HG02852 (cell line): ENCODE results near the gene MED16.
"Not testable (repeated sequence)": the region's sequence is repeated elsewhere in the genome, so short reads cannot be mapped to it uniquely, and the experiment has no call there.

Experiments
- ATAC-seq: cut with Tn5 transposase; IDR thresholded peaks from one replicate; pipeline ENCODE4 v1.9.1; 2021; ENCODE audit warnings: mild to moderate bottlenecking, moderate library complexity; ENCODE audit not compliant: unreplicated experiment

MED16 gene

DNA sequence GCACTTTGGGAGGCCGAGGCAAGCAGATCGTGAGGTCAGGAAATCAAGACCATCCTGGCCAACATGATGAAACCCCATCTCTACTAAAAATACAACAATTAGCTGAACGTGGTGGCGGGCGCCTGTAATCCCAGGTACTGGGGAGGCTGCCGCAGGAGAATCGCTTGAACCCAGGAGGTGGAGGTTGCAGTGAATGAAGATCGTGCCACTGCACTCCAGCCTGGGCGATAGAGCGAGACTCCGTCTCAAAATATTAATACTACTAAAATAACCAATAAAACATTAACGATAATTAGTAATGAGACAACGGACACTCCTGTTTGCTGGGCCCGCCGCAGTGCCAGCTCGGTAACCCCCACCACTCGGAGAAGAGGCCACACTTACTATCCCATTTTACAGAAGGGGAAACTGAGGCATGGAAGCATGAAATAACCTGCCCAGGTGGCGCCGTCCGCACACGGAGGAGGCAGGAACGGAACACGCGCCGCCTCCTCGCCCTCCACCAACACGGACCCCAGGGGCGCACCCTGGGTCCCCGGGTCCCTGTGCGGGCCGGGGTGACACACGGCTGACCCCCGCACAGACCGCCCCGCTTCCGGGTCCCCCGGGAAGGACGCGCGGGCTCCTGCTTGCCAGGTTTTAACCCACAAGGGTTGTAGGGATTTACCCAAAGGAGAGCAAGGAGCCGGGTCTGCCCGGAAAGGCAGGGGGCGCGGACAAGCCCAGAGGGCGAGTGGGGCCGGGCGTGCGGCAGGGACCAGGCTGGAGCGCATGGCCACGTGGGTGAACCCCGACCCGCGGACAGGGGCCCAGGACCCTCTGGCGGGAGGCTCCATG, 18.4 kb upstream of the MED16 start:
- no peak for ATAC-seq

DNA sequence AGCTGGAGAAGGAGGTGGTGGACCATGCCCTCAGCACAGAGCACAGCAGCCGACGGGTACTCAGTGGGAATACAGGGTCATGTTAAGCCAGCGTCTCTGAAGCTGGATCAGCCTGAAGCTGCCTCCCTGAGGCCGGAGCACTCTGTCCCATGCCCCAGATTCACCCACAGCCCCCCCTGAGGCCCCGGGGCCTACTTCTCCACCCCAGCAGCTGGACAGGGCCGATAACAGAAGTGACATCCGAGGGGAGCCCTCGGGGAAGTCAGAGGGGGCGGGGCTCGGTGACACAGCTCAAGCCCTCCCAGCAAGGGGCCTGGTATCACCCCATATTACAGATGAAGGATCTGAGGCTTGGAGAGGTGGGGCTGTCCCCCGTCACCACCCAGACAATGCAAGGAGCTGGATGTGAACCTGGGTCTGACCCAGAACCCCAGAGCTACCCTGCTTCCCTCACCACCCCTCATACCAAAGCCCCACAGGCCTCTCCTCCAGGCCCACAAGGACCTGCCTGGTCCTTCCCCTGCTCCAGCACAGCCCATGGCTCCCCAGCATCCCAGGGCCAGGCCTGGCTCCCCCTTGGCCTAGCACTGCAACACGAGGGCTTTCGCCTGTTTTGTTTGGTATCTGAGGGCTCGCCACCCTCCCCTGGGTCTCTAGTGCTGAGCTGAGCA, 14.3 kb upstream of the MED16 start:
- ATAC-seq, result no peak

DNA sequence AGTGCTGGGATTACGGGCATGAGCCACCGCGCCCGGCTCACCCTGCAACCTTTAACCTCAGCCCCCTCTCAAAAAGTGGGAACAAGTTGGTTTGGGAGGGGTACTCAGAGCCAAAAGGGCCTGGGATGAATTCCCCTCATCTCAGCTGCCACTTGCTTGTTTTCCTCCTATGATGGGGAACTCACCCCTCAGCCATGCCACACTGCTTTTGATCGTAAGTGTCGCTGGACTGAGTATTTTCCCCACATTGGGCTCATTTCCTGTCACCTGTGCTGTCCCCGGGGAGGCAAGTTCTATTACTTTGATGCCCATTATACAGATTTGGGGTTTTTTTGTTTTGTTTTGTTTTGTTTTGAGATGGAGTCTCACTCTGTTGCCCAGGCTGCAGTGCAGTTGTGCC, 13.5 kb upstream of the MED16 start:
- ATAC-seq, result no peak

DNA sequence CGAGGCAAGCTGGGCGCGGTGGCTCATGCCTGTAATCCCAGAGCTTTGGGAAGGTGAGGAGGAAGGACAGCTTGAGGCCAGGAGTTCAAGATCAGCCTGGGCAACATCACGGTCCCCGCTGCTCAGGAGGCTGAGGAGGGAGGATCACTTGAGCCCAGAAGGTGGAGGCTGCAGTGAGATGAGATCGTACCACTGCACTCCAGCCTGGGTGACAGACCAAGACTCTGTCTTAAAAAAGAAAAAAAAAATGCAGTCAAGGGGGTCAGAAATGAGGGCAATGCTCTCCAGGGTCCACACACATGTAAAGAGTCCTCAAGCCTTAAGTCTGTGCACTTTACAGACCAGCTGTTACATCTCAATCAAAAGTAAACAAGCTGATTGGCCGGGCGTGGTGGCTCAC, 11.6 kb upstream of the MED16 start:
- no peak for ATAC-seq

DNA sequence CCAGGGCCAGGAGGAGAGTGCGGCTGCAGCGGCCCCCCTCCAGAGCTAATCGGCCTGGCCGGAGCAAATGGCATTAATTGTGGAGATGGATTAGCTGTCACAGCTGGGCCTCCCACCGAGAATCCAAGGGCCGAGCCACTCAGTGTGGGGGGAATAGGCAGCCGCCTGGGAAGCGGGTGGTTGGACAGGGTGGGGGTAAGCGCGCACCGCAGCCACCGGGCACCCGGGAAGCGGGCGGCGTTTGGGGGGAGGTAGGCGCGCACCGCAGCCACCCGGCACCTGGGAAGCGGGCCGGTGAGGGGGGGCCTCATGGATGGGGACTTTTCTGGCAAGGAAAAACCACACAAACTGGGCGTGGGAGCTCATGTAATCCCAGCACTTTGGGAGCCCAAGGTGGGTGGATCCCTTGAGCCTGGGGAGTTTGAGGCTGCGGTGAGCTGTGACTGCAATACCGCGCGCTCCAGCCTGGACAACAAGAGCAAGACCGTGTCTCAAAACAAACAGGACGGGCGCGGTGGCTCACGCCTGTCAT, 10.3 kb upstream of the MED16 start:
- ATAC-seq, result no peak

DNA sequence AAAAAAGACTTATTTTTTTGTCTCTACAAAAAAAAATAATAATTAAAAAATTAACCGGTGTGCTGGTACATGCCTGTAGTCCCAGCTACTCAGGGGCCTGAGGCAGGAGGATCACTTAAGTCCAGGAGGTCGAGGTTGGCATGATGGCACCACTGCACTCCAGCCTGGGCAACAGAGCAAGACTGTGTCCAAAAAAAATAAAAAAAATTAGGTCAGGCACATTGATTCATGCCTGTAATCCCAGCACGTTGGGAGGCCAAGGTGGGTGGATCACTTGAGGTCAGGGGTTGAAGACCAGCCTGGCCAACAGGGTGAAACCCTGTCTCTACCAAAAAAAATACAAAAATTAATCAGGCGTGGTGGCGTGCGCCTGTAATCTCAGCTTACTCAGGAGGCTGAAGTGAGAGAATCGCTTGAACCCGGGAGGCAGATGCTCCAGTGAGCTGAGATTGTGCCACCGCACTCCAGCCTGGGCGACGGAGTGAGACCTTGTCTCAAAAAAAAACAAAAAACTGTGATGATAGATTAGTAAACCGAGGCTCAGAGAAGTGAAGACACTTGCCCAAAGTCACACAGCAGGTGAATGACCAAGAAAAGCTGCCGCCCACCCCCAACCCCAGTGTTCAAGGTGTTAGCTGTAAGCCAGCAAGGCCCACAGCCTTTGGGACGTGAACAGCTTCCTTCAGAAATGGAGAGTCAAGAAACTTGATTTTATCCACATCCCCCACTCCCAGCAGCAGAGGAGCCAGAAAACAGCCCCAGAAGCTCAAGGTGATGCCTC, 9.6 kb upstream of the MED16 start:
- no peak for ATAC-seq

DNA sequence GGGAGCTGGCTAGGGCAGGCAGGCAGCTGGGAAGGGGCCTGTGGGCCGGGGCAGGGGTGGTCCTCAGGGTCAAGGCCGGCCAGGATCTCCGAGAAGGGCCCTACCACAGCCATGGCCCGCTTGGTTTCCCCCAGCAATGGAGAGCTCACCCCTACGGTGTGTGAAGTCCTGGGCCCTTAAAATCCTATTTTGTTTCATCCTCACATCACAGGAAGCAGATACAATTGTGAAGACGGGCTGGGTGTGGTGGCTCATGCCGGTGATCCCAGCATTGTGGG, 9.0 kb upstream of the MED16 start:
- ATAC-seq, result no peak

DNA sequence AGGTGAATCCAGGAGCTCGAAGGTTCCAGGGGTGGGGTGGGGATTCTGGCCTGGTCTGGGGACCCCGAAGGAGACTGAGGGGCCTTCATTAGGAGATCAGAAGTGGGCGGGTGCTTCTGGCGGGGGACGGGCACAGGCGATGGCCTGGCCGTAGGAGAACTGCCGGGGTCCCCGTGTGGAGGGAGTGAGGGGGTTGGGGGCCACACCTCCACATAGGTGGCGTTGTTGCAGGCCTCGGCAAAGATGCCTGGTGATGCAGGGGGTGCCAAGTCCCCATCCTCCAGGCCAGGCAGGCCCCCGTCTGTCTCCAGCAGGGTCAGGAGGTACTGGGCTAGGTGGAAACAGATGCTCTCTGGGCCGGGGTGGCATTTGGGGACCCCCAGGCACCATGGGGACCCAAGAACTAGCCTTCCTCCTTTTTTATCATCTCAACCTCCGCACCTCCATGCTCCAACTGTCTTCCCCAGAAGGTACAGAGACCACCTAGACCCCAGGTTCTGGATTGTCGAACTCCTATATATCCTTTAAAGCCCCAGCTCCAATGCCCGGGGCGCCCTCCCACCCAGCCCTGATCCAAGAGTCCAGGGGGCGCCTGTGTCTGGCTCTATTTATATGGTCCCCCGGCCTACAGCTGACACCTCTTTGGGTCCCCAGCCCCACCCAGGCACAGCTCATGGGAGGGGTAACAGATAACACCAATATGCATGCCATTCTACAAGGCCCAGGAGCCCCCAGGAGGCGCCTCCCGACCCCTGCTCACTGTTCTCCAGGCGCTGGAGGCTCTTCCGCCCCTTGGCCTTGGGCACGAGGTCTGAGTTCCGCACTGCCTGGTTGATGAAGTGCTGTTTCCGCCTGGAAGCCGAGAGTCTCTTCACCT, 8.5 kb upstream of the MED16 start:
- ATAC-seq, result no peak

DNA sequence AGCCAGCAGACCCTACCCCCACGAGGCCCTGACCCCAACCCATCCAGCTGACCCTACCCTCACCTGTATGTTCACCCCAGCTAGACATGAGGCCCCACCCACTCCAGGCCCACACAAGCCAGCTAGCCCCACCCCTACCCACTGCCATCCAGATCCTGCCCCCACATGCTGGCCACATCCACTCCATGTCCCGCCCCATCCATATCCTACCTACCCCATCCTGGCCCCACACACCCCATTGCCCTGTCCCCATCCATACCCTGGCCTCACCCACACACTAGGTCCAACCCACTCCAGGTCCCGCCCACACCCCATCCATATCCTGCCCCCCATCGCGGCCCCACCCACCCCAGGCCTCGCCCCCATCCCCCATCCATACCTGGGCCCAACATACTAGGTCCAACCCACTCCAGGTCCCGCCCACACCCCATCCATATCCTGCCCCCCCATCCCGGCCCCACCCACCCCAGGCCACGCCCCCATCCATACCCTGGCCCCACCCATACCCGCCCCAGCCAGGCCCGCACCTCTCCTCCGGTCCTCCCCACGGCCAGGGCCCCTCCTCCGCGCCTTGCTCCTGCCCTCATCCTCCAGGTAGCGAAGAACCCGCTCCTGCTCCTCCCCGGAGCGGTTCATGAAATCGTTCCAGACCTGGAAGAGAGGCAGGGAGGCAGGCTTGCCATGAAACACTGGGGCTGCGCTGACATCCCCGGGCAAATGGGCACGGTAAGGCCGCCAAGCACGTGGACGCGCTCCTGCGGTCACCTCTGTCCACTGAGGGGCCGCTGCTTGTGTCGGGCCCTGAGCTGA, 7.5 kb upstream of the MED16 start:
- ATAC-seq, result no peak

DNA sequence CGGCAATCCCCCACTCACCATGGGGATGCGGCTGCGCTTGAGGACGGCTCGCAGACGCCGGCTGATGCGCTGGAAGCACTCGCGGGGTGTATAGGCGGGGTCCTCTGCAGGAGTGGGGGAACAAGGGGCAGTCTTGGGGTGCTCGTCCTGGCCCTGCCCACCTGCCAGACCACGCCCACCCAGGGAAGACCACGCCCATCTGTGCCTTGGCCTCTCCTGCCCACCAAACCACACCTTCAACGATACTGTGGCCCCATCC, 7.0 kb upstream of the MED16 start:
- ATAC-seq, result no peak

DNA sequence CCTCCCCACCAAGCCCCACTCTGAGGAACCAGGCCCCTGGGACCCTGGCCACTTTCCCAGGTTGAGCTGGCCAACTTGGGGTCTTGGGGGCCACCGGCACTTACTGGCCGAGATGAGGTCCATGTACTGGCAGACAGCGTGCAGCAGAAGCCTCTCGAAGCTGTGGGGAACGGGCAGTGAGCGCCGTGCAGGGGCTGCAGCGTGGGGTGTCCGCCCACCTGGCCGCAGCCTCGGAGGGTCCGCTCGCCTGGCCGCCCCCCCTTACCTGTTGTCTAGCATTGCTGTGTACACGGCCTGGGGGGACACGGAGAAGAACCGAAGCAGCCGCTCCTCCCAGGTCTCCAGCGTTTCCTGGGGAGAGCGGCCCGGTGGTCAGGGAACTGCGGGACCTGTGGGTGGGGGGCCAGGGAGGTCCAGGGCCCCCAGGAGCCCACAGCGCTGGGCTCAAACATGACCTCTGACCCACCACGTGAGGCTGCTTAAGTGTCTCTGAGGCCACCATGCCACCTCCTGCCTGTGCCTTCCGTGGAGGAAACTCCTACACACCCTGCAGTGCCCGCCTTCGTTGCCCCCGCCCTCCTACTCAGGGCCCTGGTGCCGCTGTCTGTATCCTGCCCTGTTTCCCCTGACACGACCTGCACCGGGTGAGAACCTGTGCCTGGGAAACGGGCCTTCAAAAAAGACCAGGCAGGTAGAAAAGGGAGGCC, 6.5 kb upstream of the MED16 start:
- no peak for ATAC-seq

DNA sequence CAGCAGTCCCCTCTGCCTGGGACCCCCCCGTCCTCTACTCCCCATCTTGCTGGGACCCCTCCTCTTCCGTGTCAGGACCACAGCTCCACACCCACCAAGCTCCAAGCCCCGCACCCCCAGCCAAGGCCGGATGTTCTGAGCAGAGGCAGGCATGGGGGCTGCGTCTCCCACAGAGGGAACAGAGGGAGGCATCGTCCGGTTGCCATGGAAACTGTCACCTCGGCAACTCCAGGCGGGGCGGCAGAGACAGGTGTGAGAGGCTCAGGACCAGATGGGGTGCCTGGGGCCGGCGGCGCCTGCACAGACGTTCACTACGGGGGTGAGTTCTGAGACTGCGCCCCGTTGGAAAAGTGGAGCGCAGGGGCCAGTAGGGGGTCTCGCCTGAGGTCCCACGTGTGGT, 5.7 kb upstream of the MED16 start:
- no peak for ATAC-seq

DNA sequence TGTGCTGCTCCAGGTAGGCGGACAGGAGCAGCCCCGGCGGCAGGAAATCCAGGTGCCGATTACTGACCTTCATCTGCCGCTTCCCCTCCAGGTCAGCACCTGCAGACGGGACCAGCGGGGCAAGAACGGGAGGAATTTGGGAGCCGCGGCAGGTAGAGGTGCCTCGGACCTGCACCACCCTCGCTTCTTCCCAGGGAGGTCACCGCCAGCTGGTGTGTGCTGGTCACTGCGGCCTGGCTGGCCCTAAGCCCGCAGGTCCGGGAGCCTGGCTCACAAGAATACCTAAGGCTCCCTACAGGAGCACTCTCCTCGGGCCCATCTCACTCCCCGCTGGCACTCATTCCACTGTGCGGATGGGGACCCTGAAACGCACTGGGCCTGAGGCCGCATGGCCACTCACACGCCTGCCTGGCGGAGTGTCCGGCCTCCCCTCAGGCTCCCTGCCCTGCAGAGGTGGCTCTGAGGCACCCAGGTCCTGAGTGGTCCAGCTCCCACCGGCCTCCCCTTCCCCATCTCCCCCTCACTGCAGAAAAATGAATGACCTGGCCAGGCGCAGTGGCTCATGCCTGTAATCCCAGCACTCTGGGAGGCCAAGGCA, 4.6 kb upstream of the MED16 start:
- no peak for ATAC-seq

DNA sequence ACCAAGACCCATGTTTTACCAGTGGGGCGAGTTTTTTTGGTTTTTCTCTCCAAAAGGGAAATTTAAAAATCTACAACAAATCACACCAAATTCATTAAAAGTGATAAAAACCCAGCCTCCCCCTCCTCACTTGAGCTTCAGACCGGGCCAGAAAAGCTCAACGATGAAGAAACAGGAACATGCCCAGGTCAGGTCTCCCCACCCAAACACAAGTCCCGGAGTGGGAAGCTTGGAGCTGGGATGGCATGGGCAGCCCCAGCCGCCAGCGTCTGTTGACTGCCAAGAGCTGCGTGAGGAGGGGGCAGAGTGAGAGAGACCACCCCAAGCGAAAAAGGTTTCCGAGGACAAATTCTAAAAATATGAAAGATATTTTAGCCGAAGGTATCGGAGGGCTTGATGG, 4.0 kb upstream of the MED16 start:
- no peak for ATAC-seq

DNA sequence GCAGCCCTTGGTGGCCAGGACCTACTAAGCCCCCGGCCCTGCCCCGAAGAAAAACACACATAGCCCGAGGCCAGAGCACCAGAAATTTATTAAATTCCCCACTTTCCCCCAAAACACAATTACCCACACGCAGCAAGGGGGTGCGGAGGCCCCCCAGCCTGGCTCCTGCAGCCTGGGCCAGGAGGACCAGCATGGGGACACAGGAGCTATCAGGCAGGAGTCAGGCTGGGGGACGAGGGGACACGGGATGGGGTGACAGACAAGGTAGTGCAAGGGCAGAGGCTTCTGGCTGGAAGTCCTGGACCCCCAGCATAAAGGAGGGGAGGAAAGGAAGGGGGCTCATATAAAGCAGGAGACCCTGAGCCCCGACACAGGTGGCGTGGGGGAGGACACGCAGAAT, 3.4 kb upstream of the MED16 start:
- ATAC-seq, result no peak

DNA sequence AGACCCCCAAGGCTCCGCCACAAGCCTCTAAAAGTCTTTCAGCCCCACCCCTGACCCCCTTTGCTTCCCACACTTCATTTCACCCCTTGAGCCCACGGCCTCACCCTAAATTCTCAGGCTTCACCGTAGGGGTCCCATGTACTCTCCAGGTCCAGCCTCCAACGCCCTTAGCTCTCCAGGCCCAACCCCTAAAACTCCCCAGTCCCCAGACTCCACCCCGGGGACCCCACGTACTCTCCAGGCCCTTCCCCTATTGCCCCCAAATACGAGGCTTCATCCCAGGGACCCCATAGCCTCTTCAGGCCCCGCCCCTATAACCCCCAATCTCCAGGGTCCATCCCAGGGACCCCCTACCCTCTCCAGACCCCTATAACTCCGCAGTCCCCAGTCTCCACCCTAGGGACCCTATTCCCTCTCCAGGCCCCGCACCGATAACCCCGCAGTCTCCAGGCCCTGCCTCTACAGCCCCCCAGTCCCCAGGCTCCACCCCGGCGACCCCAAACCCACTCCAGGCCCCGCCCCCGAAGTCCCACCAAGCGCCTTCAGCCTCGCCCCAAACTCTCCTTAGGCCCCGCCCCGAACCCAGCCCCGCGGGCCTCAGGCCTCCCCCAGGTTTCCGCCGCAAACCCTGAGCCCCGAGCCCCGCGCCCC, 619 bp downstream of the MED16 start:
- ATAC-seq, result peak; percentile 19

DNA sequence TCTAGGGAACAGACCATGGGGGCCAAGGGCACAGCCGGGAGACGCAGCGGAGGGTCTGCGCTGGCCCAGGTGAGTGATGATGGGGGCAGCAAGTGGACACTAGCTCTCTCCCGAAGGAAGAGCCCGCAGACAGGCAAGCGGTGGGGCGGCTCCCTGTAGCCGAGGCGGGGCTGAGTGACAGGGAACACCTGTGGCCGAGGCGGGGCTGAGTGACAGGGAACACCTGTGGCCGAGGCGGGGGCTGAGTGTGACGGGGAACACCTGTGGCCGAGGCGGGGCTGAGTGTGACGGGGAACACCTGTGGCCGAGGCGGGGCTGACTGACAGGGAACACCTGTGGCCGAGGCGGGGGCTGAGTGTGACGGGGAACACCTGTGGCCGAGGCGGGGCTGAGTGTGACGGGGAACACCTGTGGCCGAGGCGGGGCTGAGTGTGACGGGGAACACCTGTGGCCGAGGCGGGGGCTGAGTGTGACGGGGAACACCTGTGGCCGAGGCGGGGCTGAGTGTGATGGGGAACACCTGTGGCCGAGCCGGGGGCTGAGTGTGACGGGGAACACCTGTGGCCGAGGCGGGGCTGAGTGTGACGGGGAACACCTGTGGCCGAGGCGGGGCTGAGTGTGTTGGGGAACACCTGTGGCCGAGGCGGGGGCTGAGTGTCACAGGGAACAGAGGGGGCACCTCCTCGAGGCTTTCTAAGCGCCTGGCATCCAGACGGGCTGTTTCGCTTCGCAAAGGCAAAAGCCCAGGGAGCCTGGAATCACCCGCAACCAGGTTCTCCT, 1.4 kb downstream of the MED16 start:
- not testable (repeated sequence) for ATAC-seq

DNA sequence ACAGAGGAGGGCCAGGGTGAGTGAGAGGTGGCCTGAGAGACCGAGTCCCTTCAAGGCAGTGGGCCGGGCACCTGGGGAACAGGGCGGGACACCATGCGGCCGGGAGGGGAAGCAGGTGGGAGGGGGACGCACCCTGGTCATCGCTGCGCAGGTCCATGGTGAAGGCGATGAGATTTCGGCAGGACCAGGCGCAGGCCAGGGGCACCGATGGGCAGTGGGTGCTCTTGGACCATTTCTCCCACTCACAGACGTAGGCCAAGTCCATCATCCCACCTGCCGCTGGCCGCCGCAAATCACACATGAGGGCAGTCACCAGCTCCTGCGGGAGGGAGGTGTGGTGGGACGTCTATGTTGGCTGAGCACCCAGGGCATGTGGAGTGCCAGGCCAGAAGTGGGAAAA, 2.2 kb downstream of the MED16 start:
- no peak for ATAC-seq
